Limb (tissue), 2 donors: ENCODE data around the gene RNF224.
"Not testable (repeated sequence)": the region's sequence is repeated elsewhere in the genome, so short reads cannot be mapped to it uniquely, and the experiment has no call there.

Source experiments
- DNase-seq, 2 donors: peaks; one replicate each; pipeline ENCODE4 v3.0.0-alpha.2; 2016; ENCODE audit errors: extremely low spot score in 2 of 2

Gene RNF224

GRCh38 chr9:137252555-137253506 is 25.5 kb downstream of the RNF224 start:
- no peak for DNase-seq

GRCh38 chr9:137253717-137254623 is 26.7 kb downstream of the RNF224 start:
- no peak for DNase-seq

DNA sequence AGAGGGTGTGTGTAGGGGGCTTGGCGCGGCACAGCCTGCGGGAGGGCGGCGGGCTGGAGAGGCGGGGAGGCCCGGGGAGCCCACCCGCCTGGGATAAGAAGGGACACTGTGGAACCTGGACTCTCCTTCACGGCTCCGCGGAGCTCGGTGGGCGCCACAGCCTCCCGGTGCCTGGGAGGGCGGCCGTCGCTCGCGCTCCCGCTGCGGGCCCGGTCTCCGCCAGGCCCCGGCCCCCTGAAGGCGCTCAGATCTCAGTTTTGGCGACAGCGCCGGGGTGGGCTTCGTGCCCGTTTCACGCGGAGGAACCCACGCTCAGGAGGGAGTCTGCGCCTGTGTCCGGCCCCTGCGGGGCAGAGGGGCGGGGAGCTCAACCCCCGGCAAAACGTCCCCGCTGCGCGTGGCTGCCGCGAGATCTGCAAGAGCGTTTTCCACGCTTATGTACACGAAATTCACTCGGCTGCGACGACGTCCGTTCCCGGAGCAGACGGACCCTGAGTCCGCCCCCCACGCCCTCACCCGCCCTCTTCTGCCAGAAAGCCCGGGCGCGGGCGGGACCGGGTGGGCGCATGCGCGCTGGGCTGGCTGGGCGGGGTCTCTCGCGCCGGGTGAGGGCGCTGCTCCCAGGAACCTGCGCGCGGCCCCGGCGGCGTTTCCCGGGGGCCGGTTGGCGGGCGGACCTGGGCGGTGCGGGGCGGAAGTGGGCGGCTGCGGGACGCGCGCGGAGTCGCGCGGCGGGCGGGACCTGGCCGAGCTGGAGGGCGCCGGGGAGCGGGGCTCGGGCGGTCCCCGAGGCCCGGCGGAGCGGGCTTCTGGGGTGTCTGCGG is 27.5 kb downstream of the RNF224 start, which contains the start of gene NELFB:
NELFB (plus strand) TSS at position 704 of the 824 bp plus-strand sequence.
- peak; percentile 89 to 98 for DNase-seq

- DNase-seq, result peak in 1 of 2 donors; percentile 23
Measured at GRCh38 chr9:137255448-137256114, 28.3 kb downstream of the RNF224 start.

- no peak for DNase-seq
Measured at GRCh38 chr9:137256362-137256761, 29.1 kb downstream of the RNF224 start.

- DNase-seq, result no peak
Measured at GRCh38 chr9:137256856-137257255, 29.6 kb downstream of the RNF224 start.

DNA sequence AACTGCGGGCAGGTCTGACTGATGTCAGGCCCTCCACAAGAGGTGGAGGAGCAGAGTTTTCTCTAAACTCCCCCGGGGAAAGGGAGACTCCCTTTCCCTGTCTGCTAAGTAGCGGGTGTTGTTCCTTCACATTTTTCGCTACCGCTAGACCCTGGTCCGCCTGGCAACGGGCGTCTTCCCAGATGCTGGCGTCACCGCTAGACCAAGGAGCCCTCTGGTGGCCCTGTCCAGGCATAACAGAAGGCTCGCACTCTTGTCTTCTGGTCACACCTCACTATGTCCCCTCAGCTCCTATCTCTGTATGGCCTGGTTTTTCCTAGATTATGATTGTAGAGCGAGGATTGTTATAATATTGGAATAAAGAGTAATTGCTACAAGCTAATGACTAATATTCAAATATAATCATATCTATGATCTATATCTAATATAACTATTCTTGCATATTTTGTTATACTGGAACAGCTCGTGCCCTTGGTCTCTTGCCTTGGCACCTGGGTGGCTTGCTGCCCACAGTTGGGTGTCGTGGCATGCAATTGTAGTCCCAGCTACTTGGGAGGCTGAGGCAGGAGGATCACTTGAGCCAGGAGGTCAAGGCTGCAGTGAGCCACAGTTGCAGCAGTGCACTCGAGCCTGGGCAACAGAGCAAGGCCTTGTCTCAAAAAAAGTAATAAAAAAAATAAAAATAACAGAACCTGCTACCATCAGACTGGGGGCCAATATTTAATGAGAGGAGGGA is 35.0 kb downstream of the RNF224 start:
- DNase-seq, result not testable (repeated sequence)

GRCh38 chr9:137262909-137263285 is 35.6 kb downstream of the RNF224 start:
- no peak for DNase-seq

DNA sequence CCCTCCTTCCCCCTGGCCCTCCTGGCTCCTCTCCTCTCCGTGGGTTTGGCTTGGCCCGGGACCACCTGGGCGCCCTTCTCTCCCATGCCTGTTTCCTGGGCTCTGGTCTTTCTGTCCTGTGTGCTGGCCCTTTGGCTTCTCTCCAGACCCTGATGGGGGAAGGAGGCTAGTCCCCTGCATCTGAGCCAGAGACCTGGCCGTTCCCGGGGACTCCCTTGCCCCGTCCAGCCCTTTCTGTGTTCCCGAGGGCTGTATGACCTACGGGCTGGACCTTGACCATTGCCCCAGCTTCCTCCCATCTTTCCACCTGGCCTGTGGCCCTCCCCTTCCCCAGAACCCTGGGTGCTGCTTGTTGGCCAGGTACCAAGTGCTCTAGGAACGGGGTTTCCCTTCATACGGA is 36.2 kb downstream of the RNF224 start:
- no peak for DNase-seq

GRCh38 chr9:137264067-137264466 is 36.8 kb downstream of the RNF224 start:
- DNase-seq, result no peak

- DNase-seq, result no peak
Measured at GRCh38 chr9:137265496-137266161, 38.3 kb downstream of the RNF224 start.

- DNase-seq, result no peak
Measured at GRCh38 chr9:137266162-137266527, 38.8 kb downstream of the RNF224 start.

DNA sequence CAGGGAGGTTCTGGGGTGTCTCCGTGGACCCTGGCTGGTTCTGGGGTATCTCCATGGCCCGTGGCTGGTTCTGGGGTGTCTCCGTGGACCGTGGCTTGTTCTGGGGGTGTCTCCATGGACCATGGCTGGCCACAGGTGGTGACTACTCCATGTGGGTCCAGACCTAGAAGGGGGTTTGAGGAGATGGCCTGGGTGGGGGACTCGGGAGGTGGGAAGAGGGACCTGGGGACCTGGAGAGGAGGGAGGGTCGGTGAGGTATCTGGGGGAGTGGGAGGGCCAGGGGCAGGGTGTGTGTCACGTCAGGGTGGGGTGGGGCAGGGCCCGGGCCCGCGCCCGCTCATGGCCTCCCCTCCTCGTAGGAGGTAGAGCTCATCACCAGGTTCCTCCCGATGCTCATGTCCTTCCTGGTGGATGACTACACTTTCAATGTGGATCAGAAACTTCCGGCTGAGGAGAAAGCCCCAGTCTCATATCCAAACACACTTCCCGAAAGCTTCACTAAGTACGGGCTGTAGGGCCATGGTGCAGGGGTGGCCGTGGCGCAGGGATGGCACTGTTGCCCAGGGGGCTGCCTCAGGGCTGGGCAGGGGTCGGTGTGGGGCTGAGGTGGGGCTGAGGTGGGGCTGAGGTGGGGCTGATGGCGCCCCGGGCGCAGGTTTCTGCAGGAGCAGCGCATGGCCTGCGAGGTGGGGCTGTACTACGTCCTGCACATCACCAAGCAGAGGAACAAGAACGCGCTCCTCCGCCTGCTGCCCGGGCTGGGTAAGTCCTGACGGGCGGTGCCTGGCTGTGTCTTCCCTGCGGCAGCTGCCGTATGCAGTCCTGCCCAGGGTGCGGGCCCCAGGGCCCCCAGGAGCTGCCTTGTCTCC is 39.5 kb downstream of the RNF224 start:
- no peak for DNase-seq

GRCh38 chr9:137267933-137268355 is 40.6 kb downstream of the RNF224 start:
- no peak for DNase-seq

DNA sequence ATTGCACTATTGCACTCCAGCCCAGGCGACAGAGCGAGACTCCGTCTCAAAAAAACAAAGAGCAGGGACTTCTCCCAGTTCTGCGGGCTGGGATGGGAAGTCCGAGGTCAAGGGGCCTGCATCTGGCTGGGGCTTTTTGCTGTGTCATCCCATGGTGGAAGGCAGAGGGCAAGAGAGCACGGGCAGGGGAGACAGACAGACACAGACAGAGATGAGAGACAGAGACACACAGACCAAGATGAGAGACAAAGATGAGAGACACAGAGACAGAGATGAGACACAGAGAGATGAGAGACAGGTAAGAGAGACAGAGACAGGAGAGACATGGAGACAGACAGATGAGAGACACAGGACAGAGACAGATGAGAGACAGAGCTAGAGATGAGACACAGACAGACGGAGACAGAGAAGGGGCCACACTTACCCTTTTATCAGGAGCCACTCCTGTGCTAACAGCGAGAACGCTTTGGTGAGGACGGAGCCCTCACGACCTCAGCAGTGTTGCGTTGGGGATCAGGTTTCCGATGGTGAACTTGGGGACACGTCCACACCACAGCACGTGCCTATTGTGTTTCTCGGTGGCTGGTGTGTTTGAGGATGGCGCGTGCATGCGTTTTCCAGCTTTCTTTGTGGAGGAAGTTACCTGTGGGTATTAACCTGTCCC is 41.4 kb downstream of the RNF224 start:
- no peak for DNase-seq

DNA sequence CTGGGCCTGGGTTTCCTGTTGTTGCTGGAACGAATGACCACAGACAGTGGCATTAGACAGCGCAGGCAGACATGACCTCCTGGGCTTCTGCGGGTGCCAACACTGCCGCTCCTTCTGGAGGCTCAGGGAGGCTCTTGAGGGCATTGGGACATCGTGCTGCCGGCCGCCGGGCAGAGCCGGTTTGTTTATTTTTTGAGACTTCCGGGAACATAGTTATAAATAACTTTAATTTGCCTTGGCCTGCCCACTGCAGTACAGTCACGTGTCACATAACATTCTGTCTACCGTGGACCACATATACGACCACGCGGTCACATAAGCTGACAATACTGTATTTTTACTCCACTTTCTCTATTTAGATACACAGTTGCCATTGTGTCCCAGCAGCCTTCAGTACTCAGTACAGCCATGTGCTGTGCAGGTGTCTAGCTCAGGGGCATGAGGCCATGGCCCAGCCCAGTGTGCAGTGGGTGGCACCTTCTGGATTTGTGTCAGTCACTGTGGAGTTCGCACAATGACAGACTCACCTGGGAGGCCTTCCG is 42.0 kb downstream of the RNF224 start:
- no peak for DNase-seq

- DNase-seq, result no peak
Measured at GRCh38 chr9:137270929-137271695, 43.8 kb downstream of the RNF224 start.
